ENCODE data around the gene COL1A2.

The COL1A2 gene

GRCh38 chr7:94382746-94383145 lies 11.9 kb upstream of the COL1A2 start:
- no peak for DNase-seq

DNA sequence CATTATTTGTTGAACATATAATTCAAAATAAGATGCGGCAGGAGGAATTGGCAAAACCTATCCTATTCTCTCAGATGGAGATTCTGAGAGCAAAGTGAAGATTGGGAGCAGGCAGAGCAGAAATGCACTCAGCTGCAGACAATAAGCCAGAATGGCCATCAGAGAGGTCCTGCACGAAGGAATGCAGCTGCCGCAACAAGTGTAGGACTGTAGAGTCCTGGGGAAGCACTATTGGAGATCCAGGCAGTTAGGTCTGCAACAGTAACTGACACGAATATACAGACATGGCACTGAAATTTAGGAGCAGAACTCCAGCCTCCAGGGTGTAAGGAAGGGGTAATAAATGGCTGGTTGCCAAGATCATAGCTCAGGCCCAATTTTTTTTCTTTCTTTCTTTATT lies 10.4 kb upstream of the COL1A2 start:
- DNase-seq = no peak

DNA sequence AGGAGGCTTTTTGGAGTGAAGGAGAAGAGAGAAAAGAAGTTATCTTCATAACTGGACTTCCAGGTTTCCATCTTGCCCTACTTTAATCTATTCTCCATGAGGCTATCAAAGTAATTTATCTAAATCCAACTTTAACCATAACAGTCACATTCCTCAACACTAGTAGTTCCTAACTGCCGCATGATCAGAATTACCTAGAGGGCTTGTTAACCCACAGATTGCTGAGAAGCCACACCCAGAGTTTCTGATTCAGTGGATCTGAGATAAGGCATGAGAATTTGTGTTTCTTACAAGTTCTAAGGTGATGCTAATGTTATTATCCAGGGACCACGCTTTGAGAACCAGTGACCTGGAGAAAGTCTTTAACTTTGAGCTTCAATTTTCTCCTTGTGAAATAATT lies 8.3 kb upstream of the COL1A2 start:
- DNase-seq = no peak

DNA sequence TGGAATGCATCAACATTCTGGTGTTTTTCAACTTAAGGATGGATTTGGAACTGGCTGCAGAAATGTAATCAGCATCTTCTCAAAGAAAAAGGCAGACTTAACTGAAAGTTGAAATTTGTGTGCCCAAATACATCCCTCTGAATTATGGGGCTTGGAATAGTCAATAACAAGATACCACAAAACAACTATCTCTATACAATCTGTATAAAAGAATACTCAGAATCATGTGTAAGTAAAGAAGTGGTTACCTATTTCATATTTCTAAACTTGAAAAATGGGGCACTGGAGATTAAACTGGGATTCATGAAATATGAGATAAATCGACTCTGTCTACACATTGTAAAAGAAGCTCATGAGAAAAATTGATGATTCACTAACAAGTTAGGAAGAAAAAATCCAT lies 6.2 kb upstream of the COL1A2 start:
- DNase-seq = no peak

DNA sequence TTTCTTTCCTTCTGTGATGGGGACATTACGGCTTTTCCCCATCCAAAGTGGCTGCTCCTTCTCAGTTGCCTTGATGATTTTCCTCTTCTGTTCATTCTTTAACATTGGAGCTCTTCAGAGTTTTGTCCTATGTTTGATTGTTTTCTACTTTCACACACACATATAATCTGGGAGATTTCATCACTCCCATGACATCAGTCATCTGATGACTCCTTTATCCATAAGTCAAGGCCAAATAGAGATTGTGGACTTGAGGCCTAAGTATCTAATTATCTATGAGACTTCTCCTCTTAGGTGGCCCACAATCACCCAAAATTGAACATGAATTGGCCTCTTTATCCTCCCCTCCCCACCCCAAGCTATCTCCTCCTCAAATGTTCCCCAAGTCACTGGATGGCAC lies 5.3 kb upstream of the COL1A2 start:
- no peak for DNase-seq

DNA sequence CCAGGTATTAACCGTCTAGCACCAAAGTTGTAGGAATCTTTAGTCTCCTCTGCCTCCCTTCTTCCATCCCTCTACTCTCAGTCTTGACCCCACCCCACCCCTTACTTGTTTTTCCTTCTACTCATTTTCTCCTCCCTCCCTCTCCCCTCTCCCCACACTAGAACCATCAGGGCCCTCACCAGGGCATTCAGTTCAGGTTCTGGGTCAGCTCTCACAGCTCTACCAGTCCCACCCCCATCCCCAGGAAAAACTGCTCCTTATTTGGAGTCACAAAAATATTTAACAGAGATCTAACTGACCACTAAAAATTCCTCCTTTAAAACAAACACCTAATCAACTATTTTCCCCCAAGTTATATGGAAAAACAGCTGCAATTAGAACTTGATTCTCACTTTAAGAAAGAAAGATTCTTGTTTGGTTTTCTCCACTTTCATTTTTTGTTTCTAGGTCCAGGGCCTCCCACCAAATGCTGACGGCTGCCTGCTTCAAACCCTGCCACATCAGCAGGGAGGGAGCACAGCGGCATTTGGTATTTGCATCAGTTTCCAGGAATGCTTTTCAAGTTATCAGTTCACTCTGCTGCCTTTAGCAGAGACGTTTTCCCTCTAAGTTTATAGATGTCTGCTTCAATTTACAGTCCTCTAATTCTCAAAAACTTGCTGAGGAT lies 2.8 kb upstream of the COL1A2 start:
- no peak for DNase-seq

DNA sequence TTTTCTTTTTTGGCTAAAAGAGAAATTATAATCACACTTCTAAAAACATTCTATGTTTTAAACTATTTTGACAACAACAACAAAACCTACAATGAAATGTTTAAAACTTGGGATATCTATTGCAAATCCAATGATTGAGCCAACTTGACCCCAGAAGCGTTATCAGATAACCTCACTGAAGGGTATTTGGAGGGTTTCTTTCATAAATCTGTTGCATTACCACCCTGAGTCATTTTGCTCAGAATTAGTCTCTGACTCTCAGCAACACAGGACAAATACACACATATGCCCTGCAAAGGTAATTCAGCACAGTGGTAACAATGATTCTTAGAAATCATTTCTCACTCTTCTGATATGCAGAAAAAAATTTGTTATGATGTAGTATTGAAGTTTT lies 2.3 kb upstream of the COL1A2 start:
- DNase-seq = no peak

- DNase-seq = no peak
Measured at GRCh38 chr7:94393246-94394108, 1.2 kb upstream of the COL1A2 start.

DNA sequence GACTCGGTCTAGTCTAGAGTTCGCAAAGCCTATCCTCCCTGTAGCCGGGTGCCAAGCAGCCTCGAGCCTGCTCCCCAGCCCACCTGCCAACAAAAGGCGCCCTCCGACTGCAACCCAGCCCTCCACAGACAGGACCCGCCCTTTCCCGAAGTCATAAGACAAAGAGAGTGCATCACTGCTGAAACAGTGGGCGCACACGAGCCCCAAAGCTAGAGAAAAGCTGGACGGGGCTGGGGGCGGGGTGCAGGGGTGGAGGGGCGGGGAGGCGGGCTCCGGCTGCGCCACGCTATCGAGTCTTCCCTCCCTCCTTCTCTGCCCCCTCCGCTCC lies 622 bp upstream of the COL1A2 start:
- DNase-seq = no peak

- peak in 3 of 51 donors; percentile 9 to 29 (median 11) for DNase-seq
Measured at GRCh38 chr7:94395141-94396036, 694 bp downstream of the COL1A2 start.

DNA sequence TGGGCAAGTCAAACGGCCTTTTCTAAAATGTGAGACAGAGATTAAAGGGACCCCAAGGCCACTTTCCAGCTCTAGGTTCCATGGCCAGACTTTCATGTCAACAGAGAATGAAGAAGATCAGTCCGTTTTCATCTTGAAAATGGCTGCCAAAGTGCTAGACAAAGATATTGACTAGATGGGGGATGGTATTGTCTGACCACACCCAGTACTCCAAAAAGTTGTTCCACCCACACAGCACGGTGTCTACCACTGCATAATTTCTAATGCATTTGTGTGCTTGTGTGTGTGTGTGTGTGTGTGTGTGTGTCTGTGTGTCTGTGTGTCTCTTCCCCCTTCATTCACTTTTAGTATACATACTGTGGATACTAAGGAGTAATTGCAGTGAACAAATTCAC lies 1.3 kb downstream of the COL1A2 start:
- no peak for DNase-seq

DNA sequence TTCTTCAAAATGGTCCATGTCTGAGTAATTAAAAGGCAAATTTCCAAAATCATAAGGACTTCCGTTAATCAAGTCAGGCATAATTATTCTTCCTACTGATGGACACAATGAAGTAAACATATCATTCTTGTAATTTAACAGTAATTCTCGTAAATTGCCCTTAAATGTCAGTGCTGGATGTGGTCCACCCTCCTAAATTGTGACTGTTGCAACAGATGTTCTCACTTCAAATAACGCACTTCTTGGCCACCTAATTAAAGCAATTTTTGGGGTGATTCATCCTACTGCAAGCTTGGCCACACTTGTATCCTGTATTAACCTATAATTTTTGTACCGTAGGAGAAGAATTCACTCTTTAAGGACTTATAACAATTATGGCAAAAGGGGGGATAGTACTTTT lies 1.9 kb downstream of the COL1A2 start:
- no peak for DNase-seq

- no peak for DNase-seq
Measured at GRCh38 chr7:94397722-94398121, 3.0 kb downstream of the COL1A2 start.

- no peak for DNase-seq
Measured at GRCh38 chr7:94398841-94399240, 4.1 kb downstream of the COL1A2 start.

- no peak for DNase-seq
Measured at GRCh38 chr7:94400022-94400421, 5.3 kb downstream of the COL1A2 start.

DNA sequence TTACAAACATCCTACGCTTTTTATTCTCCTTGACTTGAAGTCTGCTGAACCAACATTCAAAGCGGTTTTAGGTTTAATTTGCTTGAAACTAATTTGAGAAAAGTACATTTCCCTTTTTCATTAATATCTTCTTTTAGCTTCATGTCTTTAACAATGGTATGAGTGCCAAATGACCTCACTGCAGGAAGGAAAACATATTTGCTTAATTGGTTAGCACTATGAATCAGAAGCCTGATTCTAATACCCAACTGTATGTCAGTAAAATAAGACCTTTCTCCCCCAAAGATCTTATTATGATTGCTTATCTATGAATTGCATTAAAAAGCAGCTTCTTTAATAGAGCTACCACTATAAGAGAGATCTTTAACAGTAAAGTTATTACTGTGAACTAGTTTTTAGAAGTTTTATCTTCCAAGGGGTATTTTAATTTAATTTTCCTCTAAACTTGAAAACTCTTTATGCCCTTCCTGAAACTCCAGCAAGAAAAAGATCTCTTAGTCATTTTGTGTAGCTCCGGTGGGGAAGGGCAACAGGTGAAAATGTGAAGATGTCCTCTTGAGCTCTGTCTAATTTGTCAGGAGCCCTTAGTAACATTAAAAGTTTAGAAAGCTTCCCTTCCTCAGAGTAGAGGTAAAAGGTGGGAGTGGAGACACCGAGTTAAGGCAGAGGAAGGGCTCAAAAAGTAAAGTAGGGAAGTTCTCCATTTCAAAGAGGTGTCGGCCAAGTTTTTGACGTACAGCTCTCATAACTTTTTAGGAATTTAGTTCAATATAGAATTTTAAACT lies 6.1 kb downstream of the COL1A2 start:
- DNase-seq = no peak

- no peak for DNase-seq
Measured at GRCh38 chr7:94401428-94401814, 6.7 kb downstream of the COL1A2 start.

DNA sequence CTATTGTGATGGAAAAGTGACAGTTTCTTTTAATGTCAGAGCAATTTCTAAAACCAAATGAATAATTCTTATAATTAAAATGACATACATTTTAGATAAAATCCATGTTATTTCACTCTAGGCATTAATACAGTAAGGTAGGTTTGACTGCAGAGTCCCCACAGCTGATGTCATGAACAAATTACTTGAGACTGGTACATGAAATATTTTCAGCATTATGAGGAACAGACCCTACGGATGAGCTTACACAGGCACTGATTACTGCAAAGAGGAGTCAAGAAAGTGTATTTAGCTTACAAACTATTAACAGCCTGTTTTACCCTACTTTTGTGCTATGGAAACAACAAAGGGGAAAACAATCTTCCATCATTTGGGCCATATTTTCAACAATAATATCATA lies 8.9 kb downstream of the COL1A2 start:
- DNase-seq = no peak

DNA sequence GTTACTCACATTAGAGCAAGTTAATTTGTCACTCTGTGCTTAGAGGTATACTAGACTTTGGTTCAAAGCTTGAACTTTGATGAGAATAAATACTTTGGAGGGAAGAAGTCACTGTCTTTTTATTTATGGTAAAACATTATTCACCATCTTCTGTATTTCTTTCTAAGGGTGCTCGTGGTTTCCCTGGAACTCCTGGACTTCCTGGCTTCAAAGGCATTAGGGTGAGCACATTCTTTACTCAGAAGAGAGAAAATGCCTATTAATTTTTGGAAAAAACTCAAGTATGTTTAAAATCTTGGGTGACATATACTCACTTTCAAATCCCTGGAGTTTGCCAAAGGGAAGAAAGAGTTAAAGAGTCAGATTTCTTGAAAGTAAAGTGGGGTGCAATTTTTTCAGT lies 10.8 kb downstream of the COL1A2 start:
- DNase-seq = no peak

GRCh38 chr7:94406696-94407095 lies 12.0 kb downstream of the COL1A2 start:
- no peak for DNase-seq

DNA sequence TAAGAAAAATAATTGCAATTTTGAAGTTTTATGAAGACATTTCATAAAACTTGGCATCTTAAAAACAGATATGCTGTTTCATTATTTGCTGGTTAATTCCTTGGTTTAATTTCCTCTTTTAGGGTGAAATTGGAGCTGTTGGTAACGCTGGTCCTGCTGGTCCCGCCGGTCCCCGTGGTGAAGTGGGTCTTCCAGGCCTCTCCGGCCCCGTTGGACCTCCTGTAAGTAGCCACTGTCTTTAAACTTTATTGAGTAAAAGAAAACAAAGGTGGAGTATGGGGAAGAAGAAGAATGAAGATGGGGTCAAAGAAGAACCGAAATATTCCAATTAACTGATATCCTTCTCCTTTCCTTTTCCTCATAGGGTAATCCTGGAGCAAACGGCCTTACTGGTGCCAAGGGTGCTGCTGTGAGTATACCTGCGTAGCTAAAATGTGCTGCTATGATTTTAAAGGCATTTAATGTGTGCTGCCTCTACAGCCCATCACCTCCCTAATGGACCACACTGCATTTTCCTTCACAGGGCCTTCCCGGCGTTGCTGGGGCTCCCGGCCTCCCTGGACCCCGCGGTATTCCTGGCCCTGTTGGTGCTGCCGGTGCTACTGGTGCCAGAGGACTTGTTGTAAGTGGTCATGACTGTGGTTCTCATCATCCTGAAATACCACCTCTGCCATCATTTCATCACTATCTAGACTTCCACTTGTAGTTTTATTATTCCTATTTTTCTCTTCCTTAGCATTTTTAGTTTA lies 14.7 kb downstream of the COL1A2 start:
- DNase-seq = no peak
